COR-L47 (cell line): ENCODE measurements around the gene RAP1A.
"Not testable (repeated sequence)": the region's sequence is repeated elsewhere in the genome, so short reads cannot be mapped to it uniquely, and the experiment has no call there.

Experiments used
- DNase-seq: peaks from one replicate; lab custom pipeline; 2025; lab: John Stamatoyannopoulos, UW

Gene RAP1A

GRCh38 chr1:111669268-111669667, 49.7 kb downstream of the RAP1A start:
- no peak for DNase-seq

DNA sequence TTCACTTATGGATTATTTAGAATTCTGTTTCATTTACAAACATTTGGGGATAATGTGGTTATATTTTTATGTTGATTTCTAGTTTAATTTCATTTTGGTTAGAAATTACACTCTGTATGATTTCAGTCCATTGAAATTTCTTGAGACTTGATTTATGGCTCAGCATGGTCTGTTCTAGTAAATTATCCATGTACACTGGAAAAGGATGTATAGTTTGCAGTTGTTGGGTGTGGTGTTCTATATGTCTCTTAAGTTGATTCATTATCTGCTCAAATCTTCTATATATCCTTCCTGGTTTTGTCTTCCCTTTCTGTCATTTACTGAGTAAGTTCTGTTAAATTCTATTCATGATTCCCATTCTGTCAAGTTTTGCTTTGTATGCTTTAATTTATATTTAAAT, 52.3 kb downstream of the RAP1A start:
- no peak for DNase-seq

DNA sequence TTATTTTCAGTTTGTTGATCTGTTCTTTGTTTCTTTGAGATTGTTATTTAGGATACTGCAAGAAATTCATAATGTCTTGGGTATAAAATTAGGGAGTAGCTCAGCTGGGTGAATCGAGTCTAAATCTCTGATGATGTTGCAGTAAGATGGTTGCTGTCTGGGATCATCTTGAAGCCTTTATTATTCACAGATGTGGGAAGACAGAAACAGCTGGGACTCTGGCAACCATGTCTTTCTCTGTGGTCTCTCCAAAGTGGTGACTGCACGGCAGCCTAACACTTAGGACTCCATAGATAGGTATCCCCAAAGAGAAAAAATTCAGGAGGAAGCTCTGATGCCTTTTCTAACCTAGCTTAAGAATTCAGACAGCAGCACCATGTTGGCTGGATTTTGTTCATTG, 52.7 kb downstream of the RAP1A start:
- DNase-seq = no peak

GRCh38 chr1:111677604-111678003, 58.0 kb downstream of the RAP1A start:
- no peak for DNase-seq

- no peak for DNase-seq
Observed at GRCh38 chr1:111679541-111679940, 60.0 kb downstream of the RAP1A start.

DNA sequence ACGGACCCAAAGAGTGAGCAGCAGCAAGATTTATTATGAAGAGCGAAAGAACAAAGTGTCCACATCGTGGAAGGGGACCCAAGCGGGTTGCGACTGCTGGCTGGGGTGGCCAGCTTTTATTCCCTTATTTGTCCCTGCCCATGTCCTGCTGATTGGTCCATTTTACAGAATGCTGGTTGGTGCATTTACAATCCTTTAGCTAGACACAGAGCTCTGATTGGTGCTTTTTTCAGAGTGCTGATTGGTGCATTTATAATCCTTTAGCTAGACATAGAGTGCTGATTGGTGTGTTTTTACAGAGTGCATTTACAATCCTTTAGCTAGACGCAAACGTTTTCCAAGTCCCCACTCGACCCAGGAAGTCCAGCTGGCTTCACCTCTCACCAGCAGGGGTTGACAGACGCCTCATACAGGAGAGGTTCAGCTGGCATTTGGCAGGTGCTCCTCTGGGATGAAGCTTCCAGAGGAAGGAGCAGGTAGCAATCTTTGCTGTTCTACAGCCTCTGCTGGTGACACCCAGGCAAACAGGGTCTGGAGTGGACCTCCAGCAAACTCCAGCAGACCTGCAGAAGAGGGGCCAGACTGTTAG, 60.7 kb downstream of the RAP1A start:
- DNase-seq = not testable (repeated sequence)

DNA sequence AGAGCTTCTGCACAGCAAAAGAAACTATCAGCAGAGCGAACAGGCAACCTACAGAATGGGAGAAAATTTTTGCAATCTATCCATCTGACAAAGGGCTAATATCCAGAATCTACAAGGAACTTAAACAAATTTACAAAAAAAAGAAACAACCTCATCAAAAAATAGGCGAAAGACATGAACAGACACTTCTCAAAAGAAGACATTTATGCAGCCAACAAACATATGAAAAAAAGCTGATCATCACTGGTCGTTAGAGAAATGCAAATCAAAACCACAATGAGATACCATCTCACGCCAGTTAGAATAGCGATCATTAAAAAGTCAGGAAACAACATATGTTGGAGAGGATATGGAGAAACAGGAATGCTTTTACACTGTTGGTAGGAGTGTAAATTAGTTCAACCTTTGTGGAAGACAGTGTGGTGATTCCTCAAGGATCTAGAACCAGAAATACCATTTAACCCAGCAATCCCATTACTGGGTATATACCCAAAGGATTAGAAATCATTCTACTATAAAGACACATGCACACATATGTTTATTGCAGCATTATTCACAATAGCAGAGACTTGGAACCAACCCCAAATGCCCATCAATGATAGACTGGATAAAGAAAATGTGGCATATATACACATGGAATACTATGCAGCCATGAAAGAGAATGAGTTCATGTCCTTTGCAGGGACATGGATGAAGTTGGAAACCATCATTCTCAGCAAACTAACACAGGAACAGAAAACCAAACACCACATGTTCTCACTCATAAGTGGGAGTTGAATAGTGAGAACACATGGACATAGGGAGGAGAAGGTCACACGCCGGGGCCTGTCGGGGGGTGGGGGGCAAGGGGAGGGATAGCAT, 65.9 kb downstream of the RAP1A start:
- not testable (repeated sequence) for DNase-seq

GRCh38 chr1:111690306-111690617, 70.7 kb downstream of the RAP1A start:
- peak; percentile 32 for DNase-seq

DNA sequence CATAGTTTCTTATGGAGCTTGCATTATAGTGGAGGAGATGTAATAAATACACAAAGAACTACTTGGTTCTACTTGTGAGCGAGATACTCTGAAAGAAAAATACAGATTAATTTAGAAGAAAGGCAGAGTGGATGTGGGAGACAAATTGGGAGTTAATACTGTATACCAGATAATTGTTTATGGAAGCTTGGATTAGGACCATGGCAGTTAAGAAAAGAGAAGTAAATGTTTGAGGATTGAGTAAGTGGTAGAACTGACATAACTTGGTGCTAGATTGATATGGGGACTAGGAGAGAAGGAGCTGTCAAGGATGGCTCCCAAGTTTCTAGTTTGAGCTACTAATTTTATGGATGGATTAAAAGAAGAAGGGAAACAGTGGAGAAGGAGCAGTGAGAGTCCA, 72.3 kb downstream of the RAP1A start:
- no peak for DNase-seq

DNA sequence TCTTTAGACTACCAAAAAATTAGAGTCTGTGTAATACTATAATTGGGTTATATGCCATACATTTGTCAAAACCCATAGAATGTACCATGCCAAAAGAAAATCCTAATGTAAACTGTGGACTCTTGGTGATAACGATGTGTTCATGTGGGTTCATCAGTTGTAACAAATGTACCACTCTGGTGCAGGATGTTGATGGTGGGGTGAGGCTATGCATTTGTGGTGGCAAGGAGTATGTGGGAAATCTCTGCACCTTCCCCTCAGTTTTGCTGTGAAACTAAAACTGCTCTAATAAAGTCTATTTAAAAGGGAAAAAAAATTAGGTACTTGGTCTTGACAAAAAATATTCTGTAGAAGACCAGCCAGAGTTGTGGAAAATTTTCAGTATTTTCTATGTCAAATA, 76.2 kb downstream of the RAP1A start:
- DNase-seq = no peak

DNA sequence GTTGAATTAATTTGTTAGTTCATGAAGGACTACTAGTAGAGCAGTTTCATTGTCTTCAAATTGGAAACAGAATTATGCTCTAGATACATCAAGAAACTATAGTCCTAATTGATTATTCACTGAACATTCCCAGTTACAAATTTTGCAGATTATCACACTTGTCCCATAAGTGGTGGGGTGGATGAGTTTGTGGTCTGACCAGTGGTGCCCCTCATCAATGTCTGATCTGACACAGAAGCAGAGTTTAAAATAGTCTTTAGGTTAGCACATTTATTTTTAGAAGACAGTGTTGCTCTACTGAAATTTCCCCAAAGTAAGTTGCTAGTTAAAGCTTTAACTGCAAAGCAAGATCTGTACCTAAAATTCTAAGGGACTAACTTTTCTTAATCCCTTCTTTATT, 76.7 kb downstream of the RAP1A start:
- DNase-seq = no peak

DNA sequence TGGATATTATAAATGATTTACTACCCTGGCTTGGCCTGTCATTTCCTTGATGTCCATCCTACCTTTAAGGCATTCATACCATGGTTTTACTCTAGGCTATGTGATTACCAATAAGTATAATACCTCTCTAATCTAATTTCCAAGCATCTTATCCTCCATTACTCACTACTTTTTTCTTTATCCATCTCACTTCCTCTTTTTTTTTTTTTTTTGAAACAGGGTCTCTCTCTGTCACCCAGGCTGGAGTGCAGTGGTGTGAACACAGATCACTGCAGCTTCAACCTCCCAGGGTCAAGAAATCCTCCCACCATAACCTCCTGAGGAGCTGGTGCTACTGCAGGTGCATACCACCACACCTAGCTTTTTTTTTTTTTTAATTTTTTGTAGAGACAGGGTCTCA, 79.7 kb downstream of the RAP1A start:
- DNase-seq = no peak

- no peak for DNase-seq
Observed at GRCh38 chr1:111702504-111703050, 83.0 kb downstream of the RAP1A start.

- no peak for DNase-seq
Observed at GRCh38 chr1:111704240-111704639, 84.7 kb downstream of the RAP1A start.

- DNase-seq = no peak
Observed at GRCh38 chr1:111704776-111705175, 85.2 kb downstream of the RAP1A start.

DNA sequence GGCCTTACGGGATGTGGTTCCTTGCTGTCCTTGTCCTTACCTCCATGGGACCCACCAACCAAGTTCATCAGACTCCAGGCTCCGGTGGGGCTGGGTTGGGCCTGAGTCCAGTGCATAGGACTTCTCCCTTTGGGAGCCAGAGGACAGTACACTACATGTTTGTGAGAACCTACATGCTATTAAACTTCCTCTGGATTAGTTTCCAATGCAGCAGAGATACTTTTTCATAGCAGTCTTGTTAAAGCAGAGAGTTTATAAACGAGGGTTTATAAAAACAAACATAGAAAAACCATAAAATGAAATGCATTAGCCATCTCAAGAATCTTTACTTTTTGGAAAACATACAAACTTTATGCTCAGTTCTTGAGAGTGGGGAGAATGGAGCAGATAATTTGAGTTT, 86.3 kb downstream of the RAP1A start:
- DNase-seq = no peak

DNA sequence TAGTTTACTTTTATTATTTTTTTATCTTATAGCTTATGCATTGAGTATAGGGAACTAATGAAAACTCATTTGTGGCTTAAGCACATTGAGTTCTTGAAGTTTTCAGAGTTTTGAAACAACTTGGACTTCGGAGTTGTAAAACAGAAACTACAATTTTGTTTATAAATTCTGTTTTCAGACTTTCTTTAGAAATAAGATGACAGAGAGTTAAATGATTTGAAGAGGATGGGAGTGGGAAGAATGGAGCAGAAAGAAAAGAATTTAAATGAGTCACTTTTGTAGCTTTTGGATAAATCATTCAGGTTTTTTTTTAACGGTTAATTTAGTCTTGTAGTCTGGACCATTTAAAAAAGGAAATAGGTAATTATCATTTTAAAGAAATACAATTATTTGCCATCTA, 87.3 kb downstream of the RAP1A start:
- no peak for DNase-seq

- no peak for DNase-seq
Observed at GRCh38 chr1:111707906-111708305, 88.3 kb downstream of the RAP1A start.

DNA sequence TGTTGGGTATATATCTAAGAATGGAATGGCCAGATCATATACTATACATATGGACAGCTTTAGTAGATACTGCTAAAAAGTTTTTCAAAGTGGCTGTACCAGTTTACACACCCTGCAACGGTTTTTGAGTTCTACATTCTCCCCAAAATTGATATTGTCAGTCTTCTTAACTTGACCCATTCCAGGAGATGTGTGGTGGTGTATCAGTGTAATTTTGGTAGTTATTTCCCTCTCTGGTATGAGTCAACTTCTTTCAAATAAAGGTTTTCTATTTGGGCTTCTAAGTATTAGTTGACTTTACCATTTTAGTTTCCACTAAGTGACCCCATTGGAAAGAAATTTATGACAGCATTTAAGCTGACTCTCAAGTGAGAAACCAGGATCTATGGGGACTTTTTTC, 90.4 kb downstream of the RAP1A start:
- DNase-seq = no peak

DNA sequence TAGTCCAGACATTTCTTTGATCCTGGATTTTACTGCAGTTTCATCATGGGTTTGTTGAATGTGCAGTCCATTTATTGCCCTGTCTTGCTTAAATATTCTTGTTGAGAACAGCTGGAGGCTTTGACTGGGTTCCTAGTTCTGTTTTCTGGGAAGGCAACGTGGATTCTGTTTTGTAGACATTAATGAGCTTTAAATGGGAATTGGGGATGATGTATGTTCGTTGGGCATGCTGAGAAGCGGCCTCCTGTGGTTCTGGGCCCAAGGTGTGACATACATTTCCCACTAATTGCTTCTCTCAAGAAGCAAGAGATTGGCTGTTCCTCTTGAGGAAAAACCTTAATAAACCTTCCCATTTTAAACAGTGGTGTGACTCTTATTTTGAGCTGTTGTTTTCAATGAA, 96.7 kb downstream of the RAP1A start:
- DNase-seq = no peak

- no peak for DNase-seq
Observed at GRCh38 chr1:111717450-111717849, 97.9 kb downstream of the RAP1A start.

DNA sequence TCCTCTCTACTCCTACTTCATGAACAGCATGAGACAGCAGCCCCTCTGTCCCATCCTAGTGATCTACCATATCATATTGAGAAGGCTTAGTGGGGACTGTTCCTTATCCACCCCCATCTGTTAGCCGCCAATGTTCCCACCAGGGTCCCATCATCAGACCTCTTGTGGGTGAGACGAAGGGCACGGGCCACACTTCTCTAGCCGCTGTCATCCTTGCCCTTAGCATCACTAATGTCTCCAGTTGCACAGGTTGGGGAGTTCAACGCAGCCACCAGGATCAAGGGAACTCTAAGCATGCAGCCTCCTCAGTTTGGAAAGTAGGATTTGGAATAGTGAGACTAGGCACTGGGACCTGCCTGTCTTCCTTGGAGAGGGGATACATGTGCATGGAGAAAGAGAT, 99.5 kb downstream of the RAP1A start:
- no peak for DNase-seq

DNA sequence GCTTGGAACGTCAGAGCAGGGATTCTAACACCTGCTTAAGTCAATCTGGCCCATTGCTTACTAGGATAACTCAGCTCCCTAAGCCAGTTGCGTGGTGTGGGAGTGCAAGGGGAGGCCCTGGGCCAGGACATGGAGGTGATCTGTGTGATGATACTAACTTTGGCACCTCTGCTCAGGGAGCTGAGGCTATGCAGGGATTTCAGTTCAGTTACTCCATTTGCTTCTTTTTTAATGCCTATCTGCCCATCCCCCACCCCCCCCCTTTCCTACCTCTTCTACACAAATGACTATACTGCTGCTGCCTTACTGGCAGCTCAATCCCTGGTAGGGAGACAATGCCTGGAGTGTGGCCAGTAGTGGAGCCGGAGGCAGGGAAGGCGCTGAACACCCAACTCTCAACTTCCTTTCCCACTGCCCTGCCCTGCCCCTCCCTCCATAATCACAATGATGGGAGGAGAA, 100.1 kb downstream of the RAP1A start:
- DNase-seq = no peak
